IPS DF 4.7 (cell line): ENCODE measurements around the gene INSM1.
"Not testable (repeated sequence)": the region's sequence is repeated elsewhere in the genome, so short reads cannot be mapped to it uniquely, and the experiment has no call there.

ENCODE experiments used
- DNase-seq: peaks from one replicate; pipeline ENCODE4 v3.0.0-alpha.2; 2013; ENCODE audit warnings: low spot score; ENCODE audit errors: extremely low read depth

Gene INSM1

GRCh38 chr20:20367575-20368417, at the start of gene INSM1:
INSM1 (plus strand) TSS chr20:20368104; CDS start chr20:20368268, 164 bp downstream.
- DNase-seq: no peak

GRCh38 chr20:20318365-20319161, 49.3 kb upstream of the INSM1 start:
- DNase-seq: no peak

GRCh38 chr20:20321134-20321533, 46.8 kb upstream of the INSM1 start:
- DNase-seq: no peak

GRCh38 chr20:20321917-20322316, 46.0 kb upstream of the INSM1 start:
- DNase-seq: no peak

- DNase-seq: no peak
These were observed 45.0 kb upstream of the INSM1 start for GRCh38 chr20:20322912-20323311.

- no peak for DNase-seq
These were observed 40.2 kb upstream of the INSM1 start for GRCh38 chr20:20327746-20328145.

- no peak for DNase-seq
These were observed 38.3 kb upstream of the INSM1 start for GRCh38 chr20:20329564-20329963.

- DNase-seq: no peak
These were observed 36.7 kb upstream of the INSM1 start for GRCh38 chr20:20331156-20331555.

GRCh38 chr20:20331817-20332216, 36.1 kb upstream of the INSM1 start:
- no peak for DNase-seq

- DNase-seq: no peak
These were observed 34.0 kb upstream of the INSM1 start for GRCh38 chr20:20333866-20334265.

- no peak for DNase-seq
These were observed 33.4 kb upstream of the INSM1 start for GRCh38 chr20:20334489-20334888.

- DNase-seq: no peak
These were observed 29.7 kb upstream of the INSM1 start for GRCh38 chr20:20338133-20338730.

- DNase-seq: no peak
These were observed 27.5 kb upstream of the INSM1 start for GRCh38 chr20:20340443-20340842.

- no peak for DNase-seq
These were observed 26.5 kb upstream of the INSM1 start for GRCh38 chr20:20341371-20341770.

GRCh38 chr20:20342066-20342465, 25.8 kb upstream of the INSM1 start:
- no peak for DNase-seq

- no peak for DNase-seq
These were observed 24.0 kb upstream of the INSM1 start for GRCh38 chr20:20343932-20344331.

GRCh38 chr20:20344476-20344875, 23.4 kb upstream of the INSM1 start:
- DNase-seq: no peak

GRCh38 chr20:20353576-20353975, 14.3 kb upstream of the INSM1 start:
- no peak for DNase-seq

GRCh38 chr20:20355503-20355902, 12.4 kb upstream of the INSM1 start:
- not testable (repeated sequence) for DNase-seq

GRCh38 chr20:20358801-20359200, 9.1 kb upstream of the INSM1 start:
- DNase-seq: no peak

- no peak for DNase-seq
These were observed 8.3 kb upstream of the INSM1 start for GRCh38 chr20:20359628-20360027.

GRCh38 chr20:20360464-20360863, 7.4 kb upstream of the INSM1 start:
- no peak for DNase-seq
